ENCODE results near the gene ZFP62.
"Not testable (repeated sequence)": the region's sequence is repeated elsewhere in the genome, so short reads cannot be mapped to it uniquely, and the experiment has no call there.

ZFP62 gene

GRCh38 chr5:180829726-180830125 lies 31.4 kb downstream of the ZFP62 start:
- FAIRE-seq: no peak

- FAIRE-seq: not testable (repeated sequence)
Measured at GRCh38 chr5:180828756-180829531, 32.1 kb downstream of the ZFP62 start.

- not testable (repeated sequence) for FAIRE-seq
Measured at GRCh38 chr5:180827374-180827773, 33.7 kb downstream of the ZFP62 start.

- no peak for FAIRE-seq
Measured at GRCh38 chr5:180825768-180826525, 35.1 kb downstream of the ZFP62 start.

GRCh38 chr5:180824630-180825476 lies 36.2 kb downstream of the ZFP62 start:
- FAIRE-seq: no peak

- no peak for FAIRE-seq
Measured at GRCh38 chr5:180823940-180824629, 37.0 kb downstream of the ZFP62 start.

GRCh38 chr5:180823346-180823745 lies 37.7 kb downstream of the ZFP62 start:
- no peak for FAIRE-seq

- FAIRE-seq: no peak
Measured at GRCh38 chr5:180821538-180821937, 39.5 kb downstream of the ZFP62 start.

- no peak for FAIRE-seq
Measured at GRCh38 chr5:180820788-180821321, 40.2 kb downstream of the ZFP62 start.

GRCh38 chr5:180818677-180819341 lies 42.3 kb downstream of the ZFP62 start:
- FAIRE-seq: no peak

- no peak for FAIRE-seq
Measured at GRCh38 chr5:180817893-180818674, 43.0 kb downstream of the ZFP62 start.

GRCh38 chr5:180816608-180817534 lies 44.2 kb downstream of the ZFP62 start:
- no peak for FAIRE-seq

- no peak for FAIRE-seq
Measured at GRCh38 chr5:180815293-180815917, 45.7 kb downstream of the ZFP62 start.

GRCh38 chr5:180813420-180813819 lies 47.7 kb downstream of the ZFP62 start:
- no peak for FAIRE-seq

GRCh38 chr5:180811623-180812124 lies 49.4 kb downstream of the ZFP62 start:
- FAIRE-seq: no peak

- FAIRE-seq: no peak
Measured at GRCh38 chr5:180810959-180811622, 50.0 kb downstream of the ZFP62 start.

GRCh38 chr5:180810210-180810958 lies 50.7 kb downstream of the ZFP62 start:
- FAIRE-seq: no peak

Data from colon (tissue), 2 donors.